ENCODE measurements around the gene CISTR.

DNA sequence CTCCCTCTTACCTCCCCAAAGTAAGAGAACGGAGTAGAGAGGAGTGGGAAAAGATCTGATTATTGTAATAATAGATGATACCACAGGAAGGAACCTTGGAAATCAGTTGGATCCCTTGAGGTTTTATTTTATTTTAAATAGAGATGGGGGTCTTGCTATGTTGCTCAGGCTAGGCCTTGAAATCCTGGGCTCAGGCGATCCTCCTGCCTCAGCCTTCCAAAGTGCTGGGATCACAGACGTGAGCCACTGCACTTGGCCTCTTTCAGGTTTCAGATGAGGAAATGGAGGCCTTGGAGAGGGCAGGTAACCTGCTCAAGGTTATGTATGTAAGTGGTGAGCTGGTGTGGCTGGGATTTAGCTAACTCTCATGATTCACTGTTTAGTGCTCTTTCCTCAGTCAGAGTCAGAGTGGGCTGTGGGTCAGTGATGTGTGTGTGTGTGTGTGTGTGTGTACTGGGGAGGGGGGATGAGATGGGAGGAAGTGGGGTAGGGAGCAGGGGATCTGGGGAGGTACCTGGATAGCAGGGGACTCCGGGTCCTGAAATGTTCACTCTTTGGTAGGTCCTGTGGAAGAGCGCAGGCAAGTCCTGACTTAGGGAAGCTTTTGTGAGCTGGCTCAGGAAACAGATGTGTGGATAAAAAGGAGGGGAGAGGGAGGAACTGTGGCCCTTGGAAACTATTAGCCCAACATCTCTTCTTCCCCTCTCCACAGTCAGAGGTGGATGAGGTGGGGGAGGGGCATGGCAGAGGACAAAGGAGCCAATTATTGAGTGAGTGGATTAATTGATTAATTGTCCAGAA, 4.7 kb upstream of the CISTR start:
- TF ChIP-seq, protein P1, sequence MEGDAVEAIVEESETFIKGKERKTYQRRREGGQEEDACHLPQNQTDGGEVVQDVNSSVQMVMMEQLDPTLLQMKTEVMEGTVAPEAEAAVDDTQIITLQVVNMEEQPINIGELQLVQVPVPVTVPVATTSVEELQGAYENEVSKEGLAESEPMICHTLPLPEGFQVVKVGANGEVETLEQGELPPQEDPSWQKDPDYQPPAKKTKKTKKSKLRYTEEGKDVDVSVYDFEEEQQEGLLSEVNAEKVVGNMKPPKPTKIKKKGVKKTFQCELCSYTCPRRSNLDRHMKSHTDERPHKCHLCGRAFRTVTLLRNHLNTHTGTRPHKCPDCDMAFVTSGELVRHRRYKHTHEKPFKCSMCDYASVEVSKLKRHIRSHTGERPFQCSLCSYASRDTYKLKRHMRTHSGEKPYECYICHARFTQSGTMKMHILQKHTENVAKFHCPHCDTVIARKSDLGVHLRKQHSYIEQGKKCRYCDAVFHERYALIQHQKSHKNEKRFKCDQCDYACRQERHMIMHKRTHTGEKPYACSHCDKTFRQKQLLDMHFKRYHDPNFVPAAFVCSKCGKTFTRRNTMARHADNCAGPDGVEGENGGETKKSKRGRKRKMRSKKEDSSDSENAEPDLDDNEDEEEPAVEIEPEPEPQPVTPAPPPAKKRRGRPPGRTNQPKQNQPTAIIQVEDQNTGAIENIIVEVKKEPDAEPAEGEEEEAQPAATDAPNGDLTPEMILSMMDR (tag by site-specific recombination; IDR thresholded peaks at IDR 0.05): no peak
- TF ChIP-seq ZXDB (tag by site-specific recombination; IDR thresholded peaks at IDR 0.05) (no peak), REPIN1 (tag by site-specific recombination; IDR thresholded peaks at IDR 0.05; ENCODE audit: low read depth) (no peak), MYNN (tag by site-specific recombination; IDR thresholded peaks at IDR 0.05; ENCODE audit: borderline replicate concordance) (no peak), ZNF426 (tag by site-specific recombination; IDR thresholded peaks at IDR 0.05) (no peak), ZBTB8A (tag by site-specific recombination; IDR thresholded peaks at IDR 0.05) (no peak), KLF16 (tag by site-specific recombination; IDR thresholded peaks at IDR 0.05) (no peak)
- TF ChIP-seq, protein P2, sequence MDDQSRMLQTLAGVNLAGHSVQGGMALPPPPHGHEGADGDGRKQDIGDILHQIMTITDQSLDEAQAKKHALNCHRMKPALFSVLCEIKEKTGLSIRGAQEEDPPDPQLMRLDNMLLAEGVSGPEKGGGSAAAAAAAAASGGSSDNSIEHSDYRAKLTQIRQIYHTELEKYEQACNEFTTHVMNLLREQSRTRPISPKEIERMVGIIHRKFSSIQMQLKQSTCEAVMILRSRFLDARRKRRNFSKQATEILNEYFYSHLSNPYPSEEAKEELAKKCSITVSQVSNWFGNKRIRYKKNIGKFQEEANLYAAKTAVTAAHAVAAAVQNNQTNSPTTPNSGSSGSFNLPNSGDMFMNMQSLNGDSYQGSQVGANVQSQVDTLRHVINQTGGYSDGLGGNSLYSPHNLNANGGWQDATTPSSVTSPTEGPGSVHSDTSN (CRISPR knock-in tag; IDR thresholded peaks at IDR 0.05): no peak

All from HEK293 (cell line).